ENCODE measurements around the gene SPEN. TPM values are rescaled to one million over a fixed set of nuclear protein-coding genes. Genes with fewer than 3 reads are reported as not detected.

The SPEN gene
- total RNA-seq, 1 experiment from 2014 or later, result 26.8 TPM

- Histone ChIP-seq H3K9ac (ENCODE audit: low read length) (no peak overlapping the region), H3K9me3 (ENCODE audit: low read length) (no peaks in the 10 kb centered on the region), H3K36me3 (ENCODE audit: insufficient read depth, low read length) (peaks cover 10% of the 10 kb centered on the region; the same call in 1 of the 2 replicates), H3K4me1 (ENCODE audit: low read length) (no peaks in the 10 kb centered on the region), H3K9me2 (replicated peaks; ENCODE audit: insufficient read depth, low read length) (no peaks in the 10 kb centered on the region), H3K27me3 (ENCODE audit: low read length) (no peaks in the 10 kb centered on the region), H3K27ac (ENCODE audit: low read length) (no peak overlapping the region), H3K79me2 (ENCODE audit: low read length) (no peaks in the 10 kb centered on the region), H2AFZ (ENCODE audit: low read length) (no peak overlapping the region), H3K4me2 (ENCODE audit: low read depth, low read length, poor library complexity, severe bottlenecking) (no peak overlapping the region), H4K20me1 (ENCODE audit: insufficient read depth, low read depth, low read length) (0 out of 2 replicates have a peak, but pooled peaks cover under 1% of the 10 kb centered on the region), H3K4me3 (ENCODE audit: low read length) (no peak overlapping the region)
- no peak for DNase-seq
These were observed 94.6 kb downstream of the SPEN start for GRCh38 chr1:15941899-15942660.

GRCh38 chr1:15942661-15943327 is 95.3 kb downstream of the SPEN start:
- DNase-seq, result no peak
- no peak overlapping the region for H2AFZ ChIP-seq (ENCODE audit: low read length)
- no peaks in the 10 kb centered on the region for H3K79me2 ChIP-seq (ENCODE audit: low read length)
- H3K4me3 ChIP-seq (ENCODE audit: low read length), result no peak overlapping the region
- peaks cover 10% of the 10 kb centered on the region; the same call in 1 of the 2 replicates for H3K36me3 ChIP-seq (ENCODE audit: insufficient read depth, low read length)
- no peak overlapping the region for H3K4me2 ChIP-seq (ENCODE audit: low read depth, low read length, poor library complexity, severe bottlenecking)
- H3K4me1 ChIP-seq (ENCODE audit: low read length), result peaks cover 4% of the 10 kb centered on the region
- no peak overlapping the region for H3K9ac ChIP-seq (ENCODE audit: low read length)
- no peaks in the 10 kb centered on the region for H3K9me2 ChIP-seq (replicated peaks; ENCODE audit: insufficient read depth, low read length)
- no peaks in the 10 kb centered on the region for H3K27me3 ChIP-seq (ENCODE audit: low read length)
- H4K20me1 ChIP-seq (ENCODE audit: insufficient read depth, low read depth, low read length), result 0 out of 2 replicates have a peak, but pooled peaks cover 8% of the 10 kb centered on the region
- no peak overlapping the region for H3K27ac ChIP-seq (ENCODE audit: low read length)
- no peaks in the 10 kb centered on the region for H3K9me3 ChIP-seq (ENCODE audit: low read length)

GRCh38 chr1:15943328-15943991 is 96.0 kb downstream of the SPEN start:
- H3K4me3 ChIP-seq (ENCODE audit: low read length), result no peak overlapping the region
- H3K9me3 ChIP-seq (ENCODE audit: low read length), result no peaks in the 10 kb centered on the region
- peaks cover 11% of the 10 kb centered on the region for H3K4me1 ChIP-seq (ENCODE audit: low read length)
- no peak overlapping the region for H3K9ac ChIP-seq (ENCODE audit: low read length)
- no peak overlapping the region for H3K27ac ChIP-seq (ENCODE audit: low read length)
- H3K36me3 ChIP-seq (ENCODE audit: insufficient read depth, low read length), result peaks cover 9% of the 10 kb centered on the region; the same call in 1 of the 2 replicates
- no peaks in the 10 kb centered on the region for H3K27me3 ChIP-seq (ENCODE audit: low read length)
- no peak overlapping the region for H2AFZ ChIP-seq (ENCODE audit: low read length)
- no peak overlapping the region for H3K4me2 ChIP-seq (ENCODE audit: low read depth, low read length, poor library complexity, severe bottlenecking)
- DNase-seq, result no peak
- H3K79me2 ChIP-seq (ENCODE audit: low read length), result no peaks in the 10 kb centered on the region
- no peaks in the 10 kb centered on the region for H3K9me2 ChIP-seq (replicated peaks; ENCODE audit: insufficient read depth, low read length)
- H4K20me1 ChIP-seq (ENCODE audit: insufficient read depth, low read depth, low read length), result 0 out of 2 replicates have a peak, but pooled peaks cover 11% of the 10 kb centered on the region

GRCh38 chr1:15943992-15944307 is 96.4 kb downstream of the SPEN start:
- H3K9me2 ChIP-seq (replicated peaks; ENCODE audit: insufficient read depth, low read length), result no peaks in the 10 kb centered on the region
- peaks cover 14% of the 10 kb centered on the region for H3K4me1 ChIP-seq (ENCODE audit: low read length)
- peaks cover 4% of the 10 kb centered on the region; the same call in 1 of the 2 replicates for H3K36me3 ChIP-seq (ENCODE audit: insufficient read depth, low read length)
- H3K9ac ChIP-seq (ENCODE audit: low read length), result no peak overlapping the region
- 0 out of 2 replicates have a peak, but pooled peaks cover 11% of the 10 kb centered on the region for H4K20me1 ChIP-seq (ENCODE audit: insufficient read depth, low read depth, low read length)
- DNase-seq, result no peak
- H2AFZ ChIP-seq (ENCODE audit: low read length), result no peak overlapping the region
- no peaks in the 10 kb centered on the region; the same call in 1 of the 2 replicates for H3K79me2 ChIP-seq (ENCODE audit: low read length)
- H3K4me3 ChIP-seq (ENCODE audit: low read length), result no peak overlapping the region
- H3K27ac ChIP-seq (ENCODE audit: low read length), result no peak overlapping the region
- H3K9me3 ChIP-seq (ENCODE audit: low read length), result no peaks in the 10 kb centered on the region
- H3K4me2 ChIP-seq (ENCODE audit: low read depth, low read length, poor library complexity, severe bottlenecking), result no peak overlapping the region
- no peaks in the 10 kb centered on the region for H3K27me3 ChIP-seq (ENCODE audit: low read length)

GRCh38 chr1:15944308-15945010 is 97.0 kb downstream of the SPEN start:
- no peaks in the 10 kb centered on the region for H3K9me3 ChIP-seq (ENCODE audit: low read length)
- no peak overlapping the region for H3K4me3 ChIP-seq (ENCODE audit: low read length)
- H3K9me2 ChIP-seq (replicated peaks; ENCODE audit: insufficient read depth, low read length), result no peaks in the 10 kb centered on the region
- H3K4me2 ChIP-seq (ENCODE audit: low read depth, low read length, poor library complexity, severe bottlenecking), result no peak overlapping the region
- H2AFZ ChIP-seq (ENCODE audit: low read length), result no peak overlapping the region
- H3K27ac ChIP-seq (ENCODE audit: low read length), result no peak overlapping the region
- H3K9ac ChIP-seq (ENCODE audit: low read length), result no peak overlapping the region
- no peaks in the 10 kb centered on the region for H3K27me3 ChIP-seq (ENCODE audit: low read length)
- H3K36me3 ChIP-seq (ENCODE audit: insufficient read depth, low read length), result no peaks in the 10 kb centered on the region; the same call in 1 of the 2 replicates
- H4K20me1 ChIP-seq (ENCODE audit: insufficient read depth, low read depth, low read length), result 0 out of 2 replicates have a peak, but pooled peaks cover 11% of the 10 kb centered on the region
- no peak for DNase-seq
- H3K79me2 ChIP-seq (ENCODE audit: low read length), result no peaks in the 10 kb centered on the region; the same call in 1 of the 2 replicates
- peaks cover 19% of the 10 kb centered on the region for H3K4me1 ChIP-seq (ENCODE audit: low read length)

GRCh38 chr1:15945011-15945831 is 97.7 kb downstream of the SPEN start:
- Histone ChIP-seq H2AFZ (ENCODE audit: low read length) (no peak overlapping the region), H3K79me2 (ENCODE audit: low read length) (peaks cover 6% of the 10 kb centered on the region), H3K9ac (ENCODE audit: low read length) (no peak overlapping the region), H3K27me3 (ENCODE audit: low read length) (no peaks in the 10 kb centered on the region), H3K9me2 (replicated peaks; ENCODE audit: insufficient read depth, low read length) (no peaks in the 10 kb centered on the region), H3K4me3 (ENCODE audit: low read length) (no peak overlapping the region), H3K27ac (ENCODE audit: low read length) (no peak overlapping the region), H3K36me3 (ENCODE audit: insufficient read depth, low read length) (no peaks in the 10 kb centered on the region; the same call in 1 of the 2 replicates), H3K4me2 (ENCODE audit: low read depth, low read length, poor library complexity, severe bottlenecking) (no peak overlapping the region), H4K20me1 (ENCODE audit: insufficient read depth, low read depth, low read length) (peaks cover 11% of the 10 kb centered on the region; the same call in 1 of the 2 replicates), H3K4me1 (ENCODE audit: low read length) (peaks cover 27% of the 10 kb centered on the region), H3K9me3 (ENCODE audit: low read length) (no peaks in the 10 kb centered on the region)
- no peak for DNase-seq

- no peak for DNase-seq
- H3K36me3 ChIP-seq (ENCODE audit: insufficient read depth, low read length), result no peaks in the 10 kb centered on the region
These were observed 98.4 kb downstream of the SPEN start for GRCh38 chr1:15945832-15946448.

More at GRCh38 chr1:15945832-15946448, 98.4 kb downstream of the SPEN start:
- Histone ChIP-seq H3K9me2 (replicated peaks; ENCODE audit: insufficient read depth, low read length) (no peaks in the 10 kb centered on the region), H3K9me3 (ENCODE audit: low read length) (no peaks in the 10 kb centered on the region), H4K20me1 (ENCODE audit: insufficient read depth, low read depth, low read length) (peaks cover 11% of the 10 kb centered on the region; the same call in 1 of the 2 replicates), H3K4me1 (ENCODE audit: low read length) (peaks cover 34% of the 10 kb centered on the region), H3K4me2 (ENCODE audit: low read depth, low read length, poor library complexity, severe bottlenecking) (no peak overlapping the region), H3K4me3 (ENCODE audit: low read length) (no peak overlapping the region), H2AFZ (ENCODE audit: low read length) (no peak overlapping the region), H3K79me2 (ENCODE audit: low read length) (peaks cover 11% of the 10 kb centered on the region), H3K9ac (ENCODE audit: low read length) (no peak overlapping the region), H3K27me3 (ENCODE audit: low read length) (no peaks in the 10 kb centered on the region), H3K27ac (ENCODE audit: low read length) (no peak overlapping the region)

Measured in Karpas-422 (cell line).